Activated T-helper 1 cell treated with Interleukin-2 at 50 U/mL for 16 hours (primary cell): ENCODE data around the gene POMGNT2.
A peak's percentile ranks its signal among the peaks of the same experiment; 100 is the strongest.

Experiments
- DNase-seq: peaks from one replicate; pipeline ENCODE4 v3.0.0-alpha.2; 2020; ENCODE audit warnings: low read depth

Gene POMGNT2

DNA sequence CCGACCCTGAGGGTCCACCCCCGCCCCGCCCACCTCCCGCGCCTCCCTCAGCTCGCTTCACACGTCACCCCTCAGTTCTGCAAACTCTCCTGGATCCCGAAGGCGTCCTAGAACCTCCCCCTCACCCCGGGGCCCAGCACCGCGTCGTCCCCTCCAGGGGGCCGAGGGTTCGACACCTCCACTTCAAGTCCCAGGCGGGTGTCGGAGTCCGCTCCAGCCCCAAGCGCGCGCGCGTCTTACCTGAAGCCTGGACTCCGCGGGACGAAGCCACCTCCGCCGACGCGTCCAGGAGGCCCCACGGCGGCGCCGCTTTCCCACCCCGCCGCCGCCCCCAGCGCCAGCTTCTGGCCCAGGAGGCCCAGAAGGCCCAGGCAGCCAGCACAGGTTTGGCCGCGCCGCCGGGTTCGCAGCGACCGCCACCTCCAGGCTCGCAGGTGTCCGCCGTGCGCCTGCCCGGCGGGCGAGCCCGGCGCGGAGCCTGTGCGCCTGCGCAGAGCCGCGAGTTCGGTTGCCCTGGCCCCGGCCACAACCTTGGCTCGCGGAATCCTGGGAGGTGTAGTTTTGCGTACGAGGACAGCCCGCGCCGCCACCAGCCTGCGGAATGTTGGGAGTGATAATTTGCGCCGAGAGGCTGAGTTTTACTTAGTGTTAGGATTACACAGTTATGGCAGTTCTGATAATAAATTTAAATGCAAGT is at the start of gene POMGNT2:
TSS of gene POMGNT2 (minus strand) at position 484 of the 697 bp plus-strand sequence. CDS start 24,648 bp downstream, outside the sequence.
- DNase-seq, result peak; percentile 84

DNA sequence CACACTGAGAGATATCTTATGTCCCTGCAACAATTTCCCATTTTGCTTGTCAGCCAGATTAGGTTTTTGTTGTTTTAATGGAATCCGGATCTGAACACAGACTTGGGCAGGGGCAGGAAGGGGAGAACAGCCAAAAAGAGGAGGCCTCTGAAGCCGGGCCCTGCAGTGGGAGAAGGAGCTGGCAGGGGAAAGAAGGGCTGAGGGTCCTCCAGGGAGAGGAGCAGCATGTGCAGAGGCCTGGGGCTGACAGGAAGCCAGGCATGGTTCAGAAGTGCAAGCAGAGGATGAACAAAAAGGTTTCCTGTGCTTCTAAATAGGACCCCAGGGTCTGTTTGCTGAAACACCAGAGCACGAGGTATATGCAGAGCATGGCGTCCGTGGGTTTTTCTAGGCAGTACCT is 49.1 kb upstream of the POMGNT2 start:
- DNase-seq, result no peak

DNA sequence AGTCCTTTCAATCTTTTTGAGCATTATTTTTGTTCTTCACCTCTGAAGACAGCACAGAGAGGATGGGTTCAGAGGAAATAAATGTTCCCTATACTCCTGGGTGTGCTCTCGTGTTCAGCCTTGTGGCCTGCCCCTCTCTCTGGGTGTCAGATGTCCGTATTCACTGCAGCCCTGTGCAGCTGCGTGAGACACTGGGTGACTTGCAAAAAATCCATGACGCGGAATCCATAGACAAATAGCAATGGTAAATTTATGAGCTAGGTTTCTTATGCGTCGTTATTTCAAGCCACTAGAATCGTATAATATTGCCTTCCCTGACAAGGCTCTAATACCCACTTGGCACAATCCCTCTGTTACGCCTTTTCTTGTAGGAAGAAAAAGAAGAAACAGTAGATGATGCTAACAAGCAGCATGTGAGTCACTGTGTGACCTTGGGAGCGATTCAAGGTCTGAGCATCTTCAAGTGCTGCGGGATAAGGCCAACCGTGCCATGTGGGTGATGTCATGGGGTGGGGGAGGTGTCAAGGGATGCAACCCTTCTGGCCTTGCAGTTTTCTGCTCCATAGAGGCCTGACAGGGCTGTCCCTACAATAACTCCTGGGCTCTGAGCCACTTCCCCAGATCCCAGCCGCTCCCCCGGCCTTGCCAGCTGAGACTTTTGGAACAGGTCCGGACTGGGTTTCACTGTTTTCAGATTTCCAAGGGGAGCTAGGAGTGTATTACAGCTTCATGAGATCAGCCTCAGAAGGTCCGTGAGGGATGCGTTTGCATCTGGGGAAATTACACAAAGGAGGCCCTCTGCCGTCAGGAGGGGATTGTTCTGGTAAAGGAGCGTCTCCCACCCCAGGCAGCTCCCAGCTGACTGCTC is 47.6 kb upstream of the POMGNT2 start:
- DNase-seq, result no peak

DNA sequence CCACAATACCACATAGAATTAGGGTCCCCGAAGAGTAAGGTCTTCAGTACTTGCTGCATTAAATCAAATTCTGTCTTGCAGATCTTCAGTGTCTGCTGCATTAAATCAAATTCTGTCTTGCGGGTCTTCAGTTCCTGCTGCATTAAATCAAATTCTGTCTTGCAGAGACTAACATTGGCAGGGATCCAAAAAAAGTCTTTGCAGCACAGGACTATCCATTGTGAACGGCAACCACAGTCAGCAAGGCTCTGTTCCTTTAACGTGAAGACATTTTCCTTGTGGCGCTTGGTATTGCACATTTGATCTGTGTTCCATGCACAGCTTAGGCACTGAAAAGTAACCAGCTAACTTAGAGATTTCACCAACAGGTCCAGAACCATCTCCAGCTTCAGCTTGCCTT is 46.8 kb upstream of the POMGNT2 start:
- DNase-seq, result no peak

DNA sequence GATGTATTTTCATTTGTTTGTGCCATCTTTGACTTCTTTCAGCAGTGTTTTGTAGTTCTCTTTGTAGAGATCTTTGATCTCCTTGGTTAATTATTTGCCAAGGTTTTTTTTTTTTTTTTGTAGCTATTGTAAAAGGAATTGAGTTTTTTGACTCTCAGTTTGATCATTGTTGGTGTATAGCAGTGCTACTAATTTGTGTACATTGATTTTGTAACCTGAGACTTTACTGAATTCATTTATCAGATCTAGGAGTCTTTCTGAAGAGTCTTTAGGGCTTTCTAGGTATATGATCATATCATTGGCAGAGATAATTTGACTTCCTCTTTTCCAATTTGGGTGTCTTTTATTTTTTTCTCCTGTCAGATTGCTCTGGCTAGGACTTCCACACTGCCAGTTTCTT is 42.2 kb upstream of the POMGNT2 start:
- DNase-seq, result no peak

DNA sequence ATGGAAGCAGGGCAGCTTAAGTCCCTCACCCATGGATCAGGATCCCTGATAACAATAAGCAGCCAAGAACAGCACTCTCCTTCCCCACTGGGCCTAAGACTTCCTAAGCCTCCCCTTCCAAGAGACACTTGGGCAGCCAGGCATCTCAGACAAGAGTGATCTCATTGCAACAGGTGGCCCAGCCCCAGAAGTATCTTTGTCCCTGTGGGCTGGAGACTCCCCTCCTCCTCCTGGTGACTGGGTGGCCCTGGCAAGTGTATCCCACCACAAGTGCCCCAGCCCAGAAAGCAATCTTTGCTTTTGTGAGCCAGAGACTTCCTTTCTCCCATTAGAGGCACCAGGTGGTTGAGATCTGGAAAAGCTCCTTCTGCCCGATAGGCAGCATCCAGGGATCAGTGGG is 40.7 kb upstream of the POMGNT2 start:
- DNase-seq, result no peak

DNA sequence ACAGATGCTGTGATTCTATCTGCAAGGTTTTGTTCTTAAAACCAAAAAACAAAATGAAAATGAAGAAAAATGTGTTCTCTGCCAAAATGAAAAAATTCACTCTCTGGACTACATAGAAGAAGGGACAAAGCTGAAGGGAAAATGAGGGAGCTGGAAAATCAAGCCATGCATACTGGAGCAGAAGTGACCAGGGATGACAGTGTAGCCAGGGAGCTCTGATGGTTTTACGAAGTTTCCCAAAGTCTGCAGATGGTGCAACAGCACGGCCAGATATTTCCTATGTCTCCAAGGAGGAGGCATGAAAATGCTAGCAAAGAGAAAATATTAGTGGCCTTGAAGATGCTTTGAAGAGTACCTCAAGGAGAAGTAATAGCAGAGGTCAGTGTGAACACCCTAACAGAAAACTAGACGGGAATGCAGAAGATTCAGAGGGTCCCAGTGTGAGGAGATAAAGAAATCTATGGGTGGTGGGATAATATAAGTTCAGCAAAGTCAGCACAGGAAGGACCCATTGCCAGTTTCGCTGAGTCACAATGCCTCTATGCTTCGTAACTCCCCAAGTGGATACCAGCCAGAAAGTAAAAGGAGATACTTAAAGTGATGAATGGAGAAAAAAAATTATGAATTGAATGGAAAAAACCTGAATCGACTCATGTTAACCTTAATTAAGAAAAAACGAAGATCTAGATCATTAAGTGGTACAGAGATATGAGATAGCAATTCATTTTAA is 39.0 kb upstream of the POMGNT2 start:
- DNase-seq, result no peak

DNA sequence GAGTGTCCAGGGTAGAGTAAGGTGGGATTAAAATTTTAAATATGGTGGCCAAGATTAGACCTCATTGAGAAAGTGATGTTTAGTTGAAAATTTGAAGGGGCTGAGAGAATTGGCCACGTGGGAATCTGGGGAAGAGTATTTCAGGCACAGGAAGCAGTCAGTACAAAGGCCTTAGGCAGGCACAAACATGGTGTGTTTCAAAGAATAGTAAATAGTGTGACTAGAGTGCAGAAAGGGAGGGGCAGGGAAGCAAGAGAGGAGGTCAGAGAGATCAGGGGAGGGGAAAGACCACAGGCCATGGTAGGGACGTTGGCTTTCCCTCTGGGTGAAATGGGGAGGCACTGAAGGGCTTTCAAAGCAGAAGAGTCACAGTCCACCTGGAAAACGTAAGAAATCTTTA is 36.6 kb upstream of the POMGNT2 start:
- DNase-seq, result no peak

DNA sequence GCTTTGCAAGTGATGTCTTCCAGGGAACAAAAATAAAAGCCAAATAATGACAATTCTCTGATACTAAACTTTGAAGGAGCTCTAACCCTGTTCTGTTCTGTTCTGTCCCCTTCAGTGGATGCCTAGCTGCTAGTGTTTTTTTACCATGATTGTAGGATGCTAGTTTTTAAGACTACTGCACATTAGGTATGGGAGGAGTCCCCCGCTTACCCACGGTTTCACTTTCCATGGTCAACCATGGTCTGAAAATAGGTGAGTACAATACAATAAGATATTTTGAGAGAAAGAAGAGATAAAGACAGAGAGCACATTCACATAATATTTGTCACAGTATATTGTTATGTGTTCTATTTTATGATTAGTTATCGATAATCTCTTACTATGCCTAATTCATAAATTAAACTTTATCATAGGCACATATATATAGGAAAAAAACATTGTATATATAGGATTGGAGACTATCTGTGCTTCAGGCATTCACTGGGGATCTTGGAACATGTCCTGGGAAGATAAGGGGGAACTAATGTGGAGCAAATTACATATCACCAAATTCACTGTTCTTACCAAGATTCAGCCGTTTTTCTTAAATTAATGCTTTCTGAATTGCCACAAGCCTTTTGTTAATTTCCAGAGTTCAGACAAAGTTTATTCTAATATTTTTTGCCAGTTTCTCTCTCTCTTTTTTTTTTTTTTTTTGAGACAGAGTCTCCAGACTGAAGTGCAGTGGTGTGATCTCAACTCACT is 32.8 kb upstream of the POMGNT2 start:
- DNase-seq, result no peak

DNA sequence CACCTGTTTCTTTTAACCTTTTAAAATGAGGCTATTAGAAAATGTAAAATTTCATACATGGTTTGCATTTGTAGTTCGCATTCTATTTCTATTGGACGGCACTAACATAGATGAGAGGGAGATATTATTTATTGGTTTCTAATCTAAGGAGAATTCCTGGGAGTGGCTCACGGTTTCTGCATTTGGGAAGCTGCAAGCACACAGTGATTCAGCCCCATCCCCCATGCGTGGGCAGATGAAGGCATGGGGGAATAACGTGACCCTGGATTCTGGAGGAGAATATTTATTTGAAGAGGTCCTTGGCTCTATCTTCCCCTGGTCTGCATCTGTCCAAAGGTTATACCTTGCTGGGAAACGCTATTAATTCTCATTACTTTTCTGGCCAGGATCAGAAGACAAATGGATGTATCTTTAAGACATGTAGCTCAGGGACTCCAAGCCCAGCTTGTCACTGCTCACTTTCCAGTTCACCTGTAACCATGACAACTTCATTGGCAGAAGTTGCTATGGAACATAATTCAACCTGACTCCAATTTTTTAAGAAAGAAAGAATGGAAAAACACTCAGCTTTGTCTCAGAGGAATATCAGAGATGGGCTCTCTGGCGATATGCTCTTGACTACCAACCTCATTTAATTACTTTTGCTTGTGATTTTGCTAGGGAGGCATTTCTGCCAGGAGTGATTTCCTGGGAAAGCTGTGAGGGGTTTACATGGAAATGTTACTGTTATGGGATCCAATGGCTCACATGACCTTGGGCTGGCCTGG is 27.2 kb upstream of the POMGNT2 start:
- no peak for DNase-seq

DNA sequence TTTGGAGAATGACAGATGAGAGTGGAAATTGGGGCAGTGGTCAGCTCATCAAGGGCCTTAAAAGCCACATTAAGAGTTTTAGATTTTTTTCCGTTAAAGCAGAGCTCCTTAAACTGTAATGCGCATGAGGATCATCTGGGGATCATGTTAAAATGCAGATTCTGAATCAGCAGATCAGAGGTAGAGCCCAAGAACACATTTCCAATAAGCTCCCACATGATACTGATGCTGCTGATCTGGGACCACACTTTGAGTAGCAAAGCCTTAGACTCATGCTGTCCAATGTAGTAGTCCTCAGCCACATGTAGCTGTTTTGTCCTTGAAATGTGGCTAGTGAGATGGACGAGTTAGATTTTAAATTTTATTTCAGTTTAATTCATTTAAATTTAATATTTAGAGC is 26.3 kb upstream of the POMGNT2 start:
- DNase-seq, result no peak

DNA sequence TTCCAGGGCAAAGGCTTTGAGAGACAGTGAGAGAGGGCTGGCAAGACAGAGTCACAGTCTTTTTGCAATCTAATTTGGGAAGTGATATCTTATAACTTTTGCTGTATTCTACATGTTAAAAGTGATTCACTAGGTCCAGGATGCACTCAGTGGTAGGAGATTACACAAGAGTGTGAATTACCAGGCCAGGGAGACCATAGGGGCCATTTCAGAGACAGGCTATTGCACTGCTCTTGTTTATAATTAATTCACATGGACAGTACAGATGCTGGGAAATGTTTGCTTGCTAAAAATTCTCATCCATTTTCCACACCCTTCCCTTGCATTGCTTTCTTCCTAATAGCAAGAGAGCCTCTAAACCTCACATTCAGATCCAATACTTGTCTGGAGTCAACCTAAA is 22.6 kb upstream of the POMGNT2 start:
- DNase-seq, result no peak

DNA sequence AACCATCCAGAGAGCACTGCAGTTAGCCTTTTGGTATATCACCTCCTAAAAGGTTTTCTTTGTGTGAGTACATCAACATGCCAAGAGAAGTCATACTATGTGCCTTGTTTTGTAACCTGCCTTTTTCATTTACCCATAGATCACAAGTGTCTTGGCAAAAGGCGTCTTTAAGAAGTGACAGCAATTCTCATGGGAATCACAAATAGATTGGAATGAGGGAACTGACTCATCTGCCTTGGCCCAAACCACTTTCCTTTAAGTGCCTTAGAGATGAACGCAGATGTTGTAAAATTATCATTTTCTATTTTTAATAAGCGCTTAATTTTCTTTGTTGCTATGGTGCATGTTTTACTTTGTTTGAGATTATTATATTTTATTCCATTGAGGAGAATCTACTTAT is 20.7 kb upstream of the POMGNT2 start:
- DNase-seq, result no peak

DNA sequence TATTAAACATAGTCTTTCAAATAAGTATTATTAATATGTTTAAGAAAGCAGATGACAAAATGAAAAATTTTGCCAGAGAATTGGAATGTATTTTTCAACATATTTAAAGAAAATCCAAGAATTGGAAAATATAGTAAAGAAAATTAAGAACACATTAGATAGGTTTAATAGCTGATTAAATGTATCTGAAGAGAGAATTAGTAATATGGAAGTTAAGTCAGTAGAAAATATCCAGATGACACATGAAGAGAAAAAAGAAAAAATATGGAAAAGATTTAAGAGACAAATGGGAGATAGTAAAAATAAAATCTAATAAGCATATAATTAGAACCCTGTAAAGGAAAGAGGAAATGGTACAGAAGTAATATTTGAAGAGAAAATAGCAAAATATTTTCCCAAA is 18.0 kb upstream of the POMGNT2 start:
- no peak for DNase-seq

DNA sequence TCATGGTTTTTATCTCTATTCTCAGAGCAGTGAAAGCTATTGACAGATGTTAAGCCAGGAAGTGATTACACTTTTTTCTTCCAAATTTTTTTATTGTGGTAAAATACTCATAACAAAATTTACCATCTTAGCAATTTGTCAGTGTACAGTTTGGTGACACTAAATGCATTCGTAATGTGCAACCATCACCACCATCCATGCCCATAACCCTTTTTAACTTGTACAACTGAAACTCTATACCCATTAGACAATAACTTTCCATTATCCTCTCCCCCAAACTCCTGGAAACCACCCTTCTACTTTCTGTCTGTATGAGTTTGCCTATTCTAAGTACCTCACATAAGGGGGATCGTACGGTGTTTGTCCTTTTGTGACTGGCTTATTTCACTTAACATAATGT is 15.1 kb upstream of the POMGNT2 start:
- no peak for DNase-seq

DNA sequence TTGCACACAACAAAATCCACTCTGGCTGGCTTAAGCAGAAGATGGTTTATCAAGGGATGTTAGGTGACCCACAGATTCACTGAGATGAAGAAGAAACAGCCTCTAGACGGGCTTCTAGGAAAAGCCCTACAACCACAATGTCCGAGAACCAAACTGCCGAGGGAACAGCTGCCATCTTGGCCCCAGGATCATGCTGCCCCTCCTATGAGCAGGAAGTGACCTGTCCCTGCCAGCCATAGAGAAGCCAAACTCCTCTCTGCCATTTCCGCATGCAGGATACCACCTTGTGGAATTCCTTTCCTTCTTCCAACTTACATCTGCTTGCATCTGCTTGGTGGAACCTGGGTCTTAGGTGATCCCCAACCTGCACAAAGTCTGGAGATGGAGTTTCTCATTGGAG is 11.4 kb upstream of the POMGNT2 start:
- DNase-seq, result no peak

DNA sequence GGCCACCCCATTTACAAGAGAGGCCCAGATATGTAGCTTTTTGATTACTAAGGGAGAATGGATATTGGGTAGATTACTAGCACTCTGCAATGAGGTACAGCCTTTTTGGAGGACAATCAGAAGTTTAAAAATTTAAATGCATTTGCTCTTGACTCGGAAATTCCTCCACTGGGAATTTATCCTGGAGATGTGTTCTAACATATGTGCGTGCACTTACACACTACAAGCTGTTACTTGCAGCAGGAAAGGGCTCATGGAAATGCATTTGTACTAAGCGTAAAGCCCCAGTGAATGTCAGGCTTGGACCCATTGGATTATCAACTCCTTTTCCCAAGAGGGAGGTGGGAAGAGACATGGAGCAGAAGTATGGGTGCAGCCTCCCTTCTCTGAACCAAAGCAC is 7.8 kb upstream of the POMGNT2 start:
- no peak for DNase-seq

DNA sequence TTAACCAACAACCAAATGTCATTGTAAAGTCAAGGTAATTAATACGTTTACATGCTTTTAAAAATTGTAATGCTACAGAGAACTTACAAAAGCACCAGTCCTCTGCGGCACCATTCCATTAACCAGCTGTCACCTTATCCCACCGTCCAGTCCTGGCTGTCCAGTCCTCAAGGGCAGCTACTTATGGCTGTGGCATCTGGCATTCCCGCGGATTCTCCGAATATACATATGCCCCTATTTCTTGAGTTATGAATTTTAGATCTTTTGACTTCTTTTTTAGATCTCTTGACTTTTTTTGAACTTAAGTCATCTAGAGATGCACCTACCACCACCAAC is 382 bp upstream of the POMGNT2 start:
- DNase-seq, result no peak

DNA sequence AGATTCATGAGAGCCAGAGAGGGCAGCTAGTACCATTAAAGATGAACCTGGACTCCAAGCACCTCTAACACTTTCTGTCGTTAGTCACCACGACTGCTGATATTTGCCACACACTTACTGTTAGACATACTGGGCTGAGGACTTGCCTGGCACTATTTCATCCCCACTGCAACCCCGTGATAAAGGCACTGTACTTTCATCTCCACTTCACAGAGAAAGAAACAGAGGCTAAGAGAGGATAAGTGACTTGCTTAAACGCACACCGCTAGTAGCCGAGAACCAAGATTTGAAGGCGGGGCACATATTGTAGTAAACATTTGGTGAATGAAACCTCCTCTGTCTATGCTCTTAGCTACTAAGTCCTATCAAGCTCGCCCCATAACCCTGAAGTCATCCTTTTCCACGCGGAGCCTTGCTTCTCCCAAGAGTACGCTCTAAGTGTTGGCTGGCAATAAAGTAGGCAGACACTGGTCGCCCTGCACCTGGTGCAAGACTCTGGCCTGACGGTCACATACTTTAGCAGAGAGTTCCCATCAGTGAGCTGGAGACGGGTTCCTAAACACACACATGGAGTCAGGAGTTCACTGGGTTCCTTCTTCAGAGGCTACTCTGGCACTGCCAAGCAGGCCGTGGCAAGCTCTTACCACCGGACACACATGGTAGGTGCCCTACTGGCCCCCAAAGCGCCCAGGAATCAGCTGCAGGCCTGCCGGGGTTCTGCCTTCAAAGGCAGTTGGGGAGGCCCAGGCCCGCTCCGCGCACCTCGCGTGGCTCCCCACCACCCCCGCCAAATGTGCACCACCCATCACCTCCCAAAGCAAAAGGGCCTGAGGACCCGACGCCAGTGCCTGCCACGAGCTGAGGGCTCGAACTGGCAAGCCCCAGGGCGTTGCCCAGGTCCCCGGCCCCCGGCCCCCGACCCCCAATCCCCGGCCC is 951 bp downstream of the POMGNT2 start:
- no peak for DNase-seq

DNA sequence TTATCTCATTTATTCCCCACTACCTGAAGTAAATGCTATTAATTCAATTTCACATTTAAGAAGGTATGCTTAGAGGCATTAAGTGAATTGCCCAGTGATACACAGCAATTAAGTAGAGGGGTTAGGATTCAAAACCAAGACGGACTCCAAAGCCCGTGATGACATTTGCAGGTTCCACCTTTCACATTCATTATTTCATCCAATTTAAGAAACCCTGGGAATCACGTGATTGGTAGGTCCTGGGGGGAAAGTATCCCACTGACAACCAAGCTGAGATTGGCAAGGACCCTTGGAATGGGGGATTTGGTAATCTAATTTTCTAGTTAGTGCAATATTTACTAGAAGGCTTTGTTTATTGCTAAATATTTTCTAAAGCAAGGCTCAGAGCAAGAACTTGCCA is 1.8 kb downstream of the POMGNT2 start:
- DNase-seq, result no peak
